IgD-negative memory B cell (primary cell): ENCODE results near the gene GPS2. TPM values are rescaled to one million over a fixed set of nuclear protein-coding genes. Genes with fewer than 3 reads are reported as not detected.
A peak's percentile ranks its signal among the peaks of the same experiment; 100 is the strongest.

Experiments used
- H3K27ac Mint-ChIP-seq, 3 donors: one replicate each; pipeline ENCODE4 v1.8.0; 2020 to 2022; ENCODE audit warnings: mild to moderate bottlenecking in 3 of 3, mixed read lengths in 3 of 3, moderate library complexity in 1 of 3
- H3K27me3 Mint-ChIP-seq: one replicate; pipeline ENCODE4 v1.8.0; 2021; ENCODE audit warnings: mixed read lengths
- H3K36me3 Mint-ChIP-seq: one replicate; pipeline ENCODE4 v1.8.0; 2020; ENCODE audit warnings: mild to moderate bottlenecking, mixed read lengths
- H3K4me1 Mint-ChIP-seq, 3 donors: one replicate each; pipeline ENCODE4 v1.8.0; 2020 to 2022; ENCODE audit warnings: mixed read lengths in 3 of 3, mild to moderate bottlenecking in 1 of 3
- H3K4me3 Mint-ChIP-seq, 4 donors: one replicate each; pipeline ENCODE4 v1.8.0; 2020 to 2022; ENCODE audit warnings: mild to moderate bottlenecking in 4 of 4, mixed read lengths in 4 of 4, moderate library complexity in 3 of 4
- H3K9me3 Mint-ChIP-seq, 3 donors: one replicate each; pipeline ENCODE4 v1.8.0; 2020 to 2021; ENCODE audit warnings: mixed read lengths in 3 of 3, mild to moderate bottlenecking in 1 of 3
- polyA plus RNA-seq: library from polyadenylated mRNA; unstranded; fragments of 300-500 nt; fragmentation: Illumina TruSeq; gene quantifications from one replicate; pipeline ENCODE4 v1.2.3, GENCODE V29; 2021

The GPS2 gene
- polyA plus RNA-seq, 1 donor from 2014 or later: 128 TPM

GRCh38 chr17:7315570-7316235 is 543 bp upstream of the GPS2 start:
- peaks cover 12 to 28% (median 14%) of the 10 kb centered on the region in 3 donors for H3K4me1 Mint-ChIP-seq

GRCh38 chr17:7313890-7314718 is 1.1 kb downstream of the GPS2 start:
- Mint-ChIP-seq H3K36me3 (peaks cover 4% of the 10 kb centered on the region), H3K27ac (peak overlapping the region; percentile 92 to 99 (median 97)), H3K4me3 (peak overlapping the region; percentile 81 to 98 (median 90)), H3K9me3 (no peaks in the 10 kb centered on the region), H3K4me1 (peaks cover 23 to 43% (median 24%) of the 10 kb centered on the region in 3 donors), H3K27me3 (no peaks in the 10 kb centered on the region)

More at GRCh38 chr17:7315570-7316235, 543 bp upstream of the GPS2 start:
- H3K4me3 Mint-ChIP-seq: peak overlapping the region; percentile 91 to 98 (median 94)
- H3K9me3 Mint-ChIP-seq: no peaks in the 10 kb centered on the region
- H3K27me3 Mint-ChIP-seq: no peaks in the 10 kb centered on the region
- no peaks in the 10 kb centered on the region for H3K36me3 Mint-ChIP-seq
- peak overlapping the region; percentile 95 to 99 (median 96) for H3K27ac Mint-ChIP-seq

GRCh38 chr17:7313088-7313889 is 1.9 kb downstream of the GPS2 start:
- peaks cover 6% of the 10 kb centered on the region for H3K36me3 Mint-ChIP-seq
- peak overlapping the region; percentile 78 to 98 (median 86) for H3K4me3 Mint-ChIP-seq
- H3K9me3 Mint-ChIP-seq: no peaks in the 10 kb centered on the region
- H3K27ac Mint-ChIP-seq: peak overlapping the region; percentile 92 to 99 (median 97)
- peaks cover 27 to 46% (median 27%) of the 10 kb centered on the region in 3 donors for H3K4me1 Mint-ChIP-seq
- no peaks in the 10 kb centered on the region for H3K27me3 Mint-ChIP-seq

- H3K36me3 Mint-ChIP-seq: peaks cover 6% of the 10 kb centered on the region
- no peaks in the 10 kb centered on the region for H3K27me3 Mint-ChIP-seq
- peak overlapping the region; percentile 86 to 99 (median 97) for H3K27ac Mint-ChIP-seq
- H3K9me3 Mint-ChIP-seq: no peaks in the 10 kb centered on the region
- H3K4me3 Mint-ChIP-seq: peak overlapping the region in 3 of 4 donors; percentile 55 to 98 (median 78)
- H3K4me1 Mint-ChIP-seq: peaks cover 27 to 46% (median 27%) of the 10 kb centered on the region in 3 donors
Observed at GRCh38 chr17:7312432-7313087, 2.6 kb downstream of the GPS2 start.

- no peaks in the 10 kb centered on the region for H3K9me3 Mint-ChIP-seq
- H3K4me1 Mint-ChIP-seq: peaks cover 26 to 46% (median 27%) of the 10 kb centered on the region in 3 donors
- peak overlapping the region in 2 of 3 donors; percentile 59 to 95 for H3K27ac Mint-ChIP-seq
- peak overlapping the region in 2 of 4 donors; percentile 75 to 91 for H3K4me3 Mint-ChIP-seq
- H3K36me3 Mint-ChIP-seq: peaks cover 6% of the 10 kb centered on the region
- peaks cover 2% of the 10 kb centered on the region for H3K27me3 Mint-ChIP-seq
Observed at GRCh38 chr17:7311110-7311705, 4.0 kb downstream of the GPS2 start.

GRCh38 chr17:7309628-7310027 is 5.5 kb downstream of the GPS2 start:
- Mint-ChIP-seq H3K9me3 (no peaks in the 10 kb centered on the region), H3K27me3 (peaks cover 2% of the 10 kb centered on the region), H3K36me3 (peaks cover 6% of the 10 kb centered on the region), H3K4me1 (peaks cover 20 to 46% (median 26%) of the 10 kb centered on the region in 3 donors), H3K4me3 (peak overlapping the region; percentile 91 to 99 (median 96)), H3K27ac (peak overlapping the region; percentile 95 to 99 (median 99))

- peaks cover 6% of the 10 kb centered on the region for H3K36me3 Mint-ChIP-seq
- H3K27ac Mint-ChIP-seq: peak overlapping the region; percentile 95 to 99 (median 99)
- H3K27me3 Mint-ChIP-seq: peaks cover 2% of the 10 kb centered on the region
- peaks cover 14 to 39% (median 23%) of the 10 kb centered on the region in 3 donors for H3K4me1 Mint-ChIP-seq
- H3K9me3 Mint-ChIP-seq: no peaks in the 10 kb centered on the region
- H3K4me3 Mint-ChIP-seq: peak overlapping the region; percentile 91 to 99 (median 96)
Observed at GRCh38 chr17:7308625-7309433, 6.3 kb downstream of the GPS2 start.

- no peaks in the 10 kb centered on the region for H3K9me3 Mint-ChIP-seq
- peak overlapping the region; percentile 91 to 99 (median 96) for H3K4me3 Mint-ChIP-seq
- peaks cover 6% of the 10 kb centered on the region for H3K36me3 Mint-ChIP-seq
- H3K27me3 Mint-ChIP-seq: peaks cover 2% of the 10 kb centered on the region
- peak overlapping the region; percentile 95 to 100 (median 99) for H3K27ac Mint-ChIP-seq
- H3K4me1 Mint-ChIP-seq: peaks cover 14 to 32% (median 18%) of the 10 kb centered on the region in 3 donors
Observed at GRCh38 chr17:7307686-7308624, 7.2 kb downstream of the GPS2 start.

GRCh38 chr17:7306911-7307685 is 8.1 kb downstream of the GPS2 start, which contains the start of gene EIF5A:
Gene EIF5A (plus strand): TSS chr17:7307628. CDS start chr17:7309636, 2,008 bp downstream.
- Mint-ChIP-seq H3K27ac (peak within 1 kb of the TSS; percentile 95 to 100 (median 99)), H3K4me3 (peak within 1 kb of the TSS; percentile 91 to 99 (median 96)), H3K4me1 (peaks cover 14 to 28% (median 16%) of the 10 kb centered on the region in 3 donors), H3K9me3 (no peaks in the 10 kb centered on the region), H3K36me3 (peaks cover 6% of the 10 kb centered on the region), H3K27me3 (peaks cover 2% of the 10 kb centered on the region)

GRCh38 chr17:7304179-7304578 is 11.0 kb downstream of the GPS2 start:
- H3K27ac Mint-ChIP-seq: peak overlapping the region in 1 of 3 donors; percentile 18
- peaks cover 4% of the 10 kb centered on the region for H3K36me3 Mint-ChIP-seq
- H3K4me3 Mint-ChIP-seq: no peak overlapping the region
- H3K4me1 Mint-ChIP-seq: peaks cover 4 to 6% (median 6%) of the 10 kb centered on the region in 3 donors
- H3K27me3 Mint-ChIP-seq: peaks cover 5% of the 10 kb centered on the region
- no peaks in the 10 kb centered on the region for H3K9me3 Mint-ChIP-seq

GRCh38 chr17:7296189-7296861 is 18.8 kb downstream of the GPS2 start:
- Mint-ChIP-seq H3K27ac (peak overlapping the region in 1 of 3 donors; percentile 85), H3K36me3 (peaks cover 2% of the 10 kb centered on the region)

More at GRCh38 chr17:7296189-7296861, 18.8 kb downstream of the GPS2 start:
- Mint-ChIP-seq H3K4me3 (peak overlapping the region; percentile 16 to 77 (median 66)), H3K9me3 (no peaks in the 10 kb centered on the region), H3K27me3 (peaks cover 12% of the 10 kb centered on the region), H3K4me1 (peaks cover 10 to 13% (median 13%) of the 10 kb centered on the region in 3 donors)
